GM18511 (cell line): Measurements from ENCODE around the gene HNRNPU.

Experiments used
- ATAC-seq: cut with Tn5 transposase; IDR thresholded peaks from one replicate; pipeline ENCODE4 v1.9.1; 2021; ENCODE audit warnings: mild to moderate bottlenecking, moderate library complexity; ENCODE audit not compliant: unreplicated experiment

HNRNPU gene

DNA sequence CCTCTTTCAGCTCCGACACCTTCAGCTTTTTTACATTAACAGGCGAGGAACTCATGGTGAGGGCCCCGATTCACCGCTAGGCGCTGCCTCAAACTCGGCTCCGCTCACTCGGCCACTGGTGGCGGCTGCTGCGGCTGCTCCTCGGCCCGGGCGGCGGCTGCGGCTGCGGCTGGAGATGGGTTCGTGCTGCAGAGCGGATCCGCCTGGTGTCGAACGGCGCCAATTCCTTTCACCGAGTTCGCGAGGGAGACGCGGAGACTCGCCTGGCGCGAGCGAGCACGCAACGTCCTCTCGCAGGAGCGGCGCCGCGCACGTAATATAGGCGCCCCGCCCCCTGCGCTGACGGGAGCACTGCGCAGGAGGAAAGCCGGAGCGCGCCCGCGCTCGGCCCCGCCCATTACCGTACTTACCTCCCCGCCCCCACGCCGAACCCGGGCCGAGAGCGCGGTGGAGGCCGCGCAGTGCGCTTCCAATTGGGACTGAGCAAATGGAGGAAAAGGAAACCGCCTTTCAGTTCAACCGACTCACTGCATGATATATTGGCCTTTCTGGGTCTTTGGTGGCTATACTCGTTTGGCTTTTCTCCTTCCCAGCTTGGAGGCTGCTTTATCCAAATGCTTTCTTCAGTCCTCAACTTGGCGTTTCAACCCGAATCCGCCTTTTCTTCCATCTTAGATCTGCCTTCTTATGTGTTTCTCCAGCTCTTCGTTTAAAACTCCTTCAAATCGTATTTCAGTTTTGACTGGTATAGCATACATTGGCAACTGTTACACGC, at the start of gene HNRNPU:
Gene HNRNPU, minus strand, starts transcription at position 291 of the 775 bp plus-strand sequence. Its CDS starts 236 bp downstream, at position 55.
- ATAC-seq, result peak; percentile 65

- no peak for ATAC-seq
Observed at GRCh38 chr1:244913806-244914205, 49.5 kb upstream of the HNRNPU start.

DNA sequence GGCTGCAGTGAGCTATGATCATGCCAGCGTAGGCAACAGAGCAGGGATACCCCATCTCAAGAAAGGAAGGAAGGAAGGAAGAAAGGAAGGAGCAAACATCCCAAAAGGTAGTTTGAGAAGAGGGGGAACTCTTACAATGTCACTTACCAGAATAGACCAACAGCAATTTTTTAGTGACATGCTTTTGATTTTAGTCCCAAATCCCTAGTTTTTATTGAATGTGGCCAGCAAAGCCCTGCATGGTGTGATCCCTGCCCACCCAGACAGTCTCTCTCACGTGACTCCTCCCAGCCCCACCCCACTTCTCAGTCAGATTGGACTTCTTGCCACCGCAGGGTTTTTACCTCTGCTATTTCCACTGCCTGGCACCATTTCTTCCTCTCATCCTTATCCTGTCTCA, 39.8 kb upstream of the HNRNPU start:
- no peak for ATAC-seq

DNA sequence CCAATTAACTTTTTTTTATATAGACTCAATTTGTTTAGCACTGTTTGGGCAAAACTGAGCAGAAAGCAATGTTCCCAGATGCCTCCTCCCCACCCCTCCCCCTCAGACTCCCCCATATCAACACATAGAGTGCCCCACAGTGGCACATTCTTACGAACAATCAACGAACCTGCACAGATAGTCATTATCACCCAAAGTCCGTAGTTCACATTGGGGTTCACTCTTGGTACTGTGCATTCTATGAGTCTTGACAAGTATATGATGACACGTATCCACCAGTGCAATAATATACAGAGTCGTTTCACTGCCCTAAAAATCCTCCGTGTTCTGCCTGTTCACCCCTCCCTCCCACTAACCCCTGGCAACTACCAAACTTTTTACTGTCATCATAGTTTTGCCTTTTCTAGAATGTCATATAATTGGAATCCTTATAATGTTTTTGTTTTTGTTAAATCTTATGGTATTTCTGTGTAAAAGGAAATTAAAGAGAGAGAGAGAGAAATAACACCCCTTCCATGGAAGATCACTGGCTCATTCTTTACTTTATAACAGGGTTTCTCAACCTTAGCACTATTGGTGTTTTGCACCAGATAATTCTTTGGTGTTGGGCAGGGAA, 37.2 kb upstream of the HNRNPU start:
- ATAC-seq, result no peak

GRCh38 chr1:244897476-244898254, 33.3 kb upstream of the HNRNPU start:
- ATAC-seq, result no peak

- ATAC-seq, result no peak
Observed at GRCh38 chr1:244896550-244896949, 32.2 kb upstream of the HNRNPU start.

GRCh38 chr1:244893836-244894235, 29.5 kb upstream of the HNRNPU start:
- no peak for ATAC-seq

GRCh38 chr1:244887281-244887680, 22.9 kb upstream of the HNRNPU start:
- ATAC-seq, result no peak

DNA sequence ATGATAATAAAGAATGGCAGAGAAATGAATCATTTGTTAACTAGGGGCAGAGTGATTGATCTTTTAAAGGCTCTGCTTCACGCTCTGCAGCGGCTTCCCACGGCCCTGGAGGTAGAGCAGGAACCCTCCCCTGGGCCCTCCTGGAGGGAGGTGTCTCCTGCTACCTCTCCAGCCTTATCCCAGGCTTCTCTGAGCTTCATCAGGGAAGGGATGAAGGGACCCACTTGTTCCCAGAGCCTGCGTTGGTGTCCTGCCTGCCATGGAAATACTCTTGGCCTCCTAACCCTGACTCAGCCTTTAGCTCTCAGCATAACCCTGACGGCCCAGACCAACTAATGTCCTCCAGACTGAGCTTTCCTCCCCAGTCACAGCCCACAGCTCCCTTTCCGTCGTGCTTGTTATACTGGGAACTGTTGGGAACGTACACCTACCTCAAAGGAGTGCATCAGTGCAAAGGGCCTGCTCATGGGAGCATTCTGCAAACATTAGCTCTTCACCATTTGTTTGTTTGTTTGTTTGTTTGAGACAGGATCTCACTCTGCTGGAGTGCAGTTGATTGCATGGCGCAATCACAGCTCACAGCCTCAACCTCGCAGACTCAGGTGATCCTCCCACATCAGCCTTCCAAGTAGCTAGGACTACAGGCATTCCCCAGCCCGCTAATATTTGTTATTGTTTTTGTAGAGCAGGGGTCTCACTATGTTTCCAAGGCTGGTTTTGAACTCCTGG, 17.4 kb upstream of the HNRNPU start:
- ATAC-seq, result no peak

DNA sequence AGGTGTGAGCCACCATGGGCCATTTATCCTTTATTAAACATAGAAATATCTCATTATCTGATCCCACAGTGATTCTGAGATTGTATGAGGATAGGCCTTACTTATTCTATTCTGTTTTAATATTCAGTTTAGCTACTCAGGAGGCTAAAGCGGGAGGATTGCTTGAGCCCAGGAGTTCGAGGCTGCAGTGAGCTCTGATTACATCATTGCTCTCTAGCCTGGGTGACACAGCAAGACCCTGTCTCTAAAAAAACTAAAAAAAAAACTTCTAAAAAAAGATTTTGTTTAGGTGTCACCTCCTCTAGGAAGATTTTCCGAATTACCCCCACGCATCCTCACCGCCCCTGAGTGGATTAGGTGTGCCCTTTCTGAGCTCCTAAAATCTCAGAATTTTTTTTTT, 14.3 kb upstream of the HNRNPU start:
- no peak for ATAC-seq

DNA sequence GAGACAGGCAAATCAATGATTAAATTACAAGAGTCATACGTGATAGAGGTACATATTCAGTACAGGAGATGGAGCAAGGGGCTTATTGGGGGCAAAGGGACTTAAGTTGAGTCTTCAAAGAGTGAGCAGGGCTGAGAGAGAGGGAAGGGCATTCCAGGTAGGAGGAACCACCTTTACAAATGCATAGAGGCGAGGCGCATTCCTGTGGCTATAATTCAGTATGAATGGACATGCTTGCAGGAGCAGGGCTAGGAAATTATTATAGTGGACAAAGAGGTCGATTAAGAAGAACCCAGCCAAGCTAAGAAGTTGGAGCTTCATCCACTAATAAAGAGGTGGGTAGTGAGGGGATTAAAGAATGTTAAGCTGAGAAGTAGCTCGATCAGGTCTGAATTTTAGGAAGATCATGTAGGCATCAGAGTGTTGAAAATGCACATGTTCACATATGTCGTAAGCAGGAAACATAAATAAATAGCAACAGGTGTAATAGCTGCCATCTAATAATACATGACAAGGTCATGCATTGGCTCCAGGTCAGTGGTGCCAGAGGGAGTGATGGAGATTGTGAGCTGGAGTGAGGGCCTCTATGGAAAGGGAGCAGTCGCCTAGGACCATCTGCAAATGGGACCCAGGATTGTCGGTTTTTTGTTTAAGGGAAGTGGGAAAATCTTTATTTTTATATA, 12.0 kb upstream of the HNRNPU start:
- no peak for ATAC-seq

- no peak for ATAC-seq
Observed at GRCh38 chr1:244874974-244875579, 10.7 kb upstream of the HNRNPU start.

- ATAC-seq, result no peak
Observed at GRCh38 chr1:244869950-244870349, 5.6 kb upstream of the HNRNPU start.

- no peak for ATAC-seq
Observed at GRCh38 chr1:244869364-244869827, 5.1 kb upstream of the HNRNPU start.

DNA sequence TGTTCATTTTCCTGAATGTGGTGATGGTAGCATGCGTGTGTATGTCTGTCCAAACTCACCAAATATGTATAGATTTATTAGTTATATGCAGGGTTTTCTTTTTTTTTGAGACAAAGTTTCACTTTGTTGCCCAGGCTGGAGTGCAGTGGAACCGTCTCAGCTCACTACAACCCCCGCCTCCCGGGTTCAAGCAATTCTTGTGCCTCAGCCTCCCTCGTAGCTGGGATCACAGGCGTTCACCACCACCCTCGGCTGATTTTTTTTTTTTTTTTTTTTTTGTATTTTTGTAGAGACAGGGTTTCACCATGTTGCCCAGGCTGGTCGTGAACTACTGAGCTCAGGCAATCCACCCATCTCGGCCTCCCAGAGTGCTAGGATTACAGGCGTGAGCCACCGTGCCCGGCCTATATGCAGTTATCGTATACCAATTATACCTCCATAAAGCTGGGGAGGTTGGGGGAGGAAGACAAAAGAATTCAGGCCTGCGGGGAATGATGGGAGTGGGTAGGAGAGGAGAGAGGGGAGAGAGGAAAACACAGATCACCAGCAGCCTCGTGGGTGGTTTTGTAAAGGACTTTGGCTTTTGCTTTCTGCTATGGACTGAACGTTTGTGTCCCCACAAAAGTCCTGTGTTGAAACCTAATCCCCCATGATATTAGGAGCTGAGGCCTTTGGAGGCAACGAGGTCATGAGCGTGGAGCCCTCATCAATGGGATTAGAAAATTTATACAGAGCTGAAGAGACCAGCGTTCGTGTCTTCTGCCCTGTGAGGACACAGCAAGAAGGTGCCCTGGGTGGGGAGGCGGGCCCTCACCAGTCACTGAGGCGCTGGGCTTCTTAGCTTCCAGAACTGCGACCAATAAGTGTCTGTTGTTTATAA, 4.4 kb upstream of the HNRNPU start:
- ATAC-seq, result no peak

GRCh38 chr1:244866355-244866754, 2.0 kb upstream of the HNRNPU start:
- ATAC-seq, result no peak

- no peak for ATAC-seq
Observed at GRCh38 chr1:244865820-244866219, 1.5 kb upstream of the HNRNPU start.

GRCh38 chr1:244865028-244865371, 657 bp upstream of the HNRNPU start:
- ATAC-seq, result no peak
